ENCODE measurements around the gene KCNJ5.

KCNJ5 gene

GRCh38 chr11:128968916-128969315, 77.8 kb downstream of the KCNJ5 start:
- no peak overlapping the region for H3K27ac ChIP-seq
- TF ChIP-seq ZFX (IDR thresholded peaks at IDR 0.05) (no peak), CTCF (conservative IDR thresholded peaks at IDR 0.05) (no peak)

All from C4-2B (cell line).